NCI-H187 (cell line): ENCODE data around the gene KCTD1.

Experiments used
- DNase-seq, 2 experiments: peaks; one replicate each; lab custom pipeline; 2025; lab: John Stamatoyannopoulos, UW

KCTD1 gene

GRCh38 chr18:26480897-26481795 lies 67.2 kb downstream of the KCTD1 start:
- no peak for DNase-seq

- DNase-seq: no peak
These were observed 68.7 kb downstream of the KCTD1 start for GRCh38 chr18:26479681-26480079.

- DNase-seq: no peak
These were observed 69.2 kb downstream of the KCTD1 start for GRCh38 chr18:26479065-26479680.

- DNase-seq: no peak
These were observed 70.4 kb downstream of the KCTD1 start for GRCh38 chr18:26477828-26478466.

GRCh38 chr18:26476697-26477096 lies 71.7 kb downstream of the KCTD1 start:
- DNase-seq: no peak

GRCh38 chr18:26474542-26474941 lies 73.8 kb downstream of the KCTD1 start:
- DNase-seq: no peak

GRCh38 chr18:26473672-26474071 lies 74.7 kb downstream of the KCTD1 start:
- no peak for DNase-seq

GRCh38 chr18:26471826-26472225 lies 76.5 kb downstream of the KCTD1 start:
- no peak for DNase-seq

- no peak for DNase-seq
These were observed 77.3 kb downstream of the KCTD1 start for GRCh38 chr18:26471027-26471426.

GRCh38 chr18:26470011-26470637 lies 78.2 kb downstream of the KCTD1 start:
- no peak for DNase-seq

- DNase-seq: peak; percentile 63 to 74
These were observed 79.4 kb downstream of the KCTD1 start for GRCh38 chr18:26468931-26469340.

GRCh38 chr18:26466026-26466425 lies 82.3 kb downstream of the KCTD1 start:
- DNase-seq: no peak

- no peak for DNase-seq
These were observed 82.9 kb downstream of the KCTD1 start for GRCh38 chr18:26465431-26465830.

GRCh38 chr18:26464128-26465011 lies 84.0 kb downstream of the KCTD1 start:
- no peak for DNase-seq

GRCh38 chr18:26462355-26462754 lies 86.0 kb downstream of the KCTD1 start:
- no peak for DNase-seq

GRCh38 chr18:26461405-26461804 lies 86.9 kb downstream of the KCTD1 start:
- DNase-seq: no peak

GRCh38 chr18:26460449-26461091 lies 87.8 kb downstream of the KCTD1 start:
- DNase-seq: peak in 1 of 2 experiments; percentile 13

- DNase-seq: no peak
These were observed 88.5 kb downstream of the KCTD1 start for GRCh38 chr18:26459884-26460283.

- DNase-seq: no peak
These were observed 89.0 kb downstream of the KCTD1 start for GRCh38 chr18:26459340-26459739.

- no peak for DNase-seq
These were observed 89.7 kb downstream of the KCTD1 start for GRCh38 chr18:26458526-26459232.
